HG02852 (cell line): ENCODE data around the gene MINAR2.
A peak's percentile ranks its signal among the peaks of the same experiment; 100 is the strongest.

Experiments used
- ATAC-seq: cut with Tn5 transposase; IDR thresholded peaks from one replicate; pipeline ENCODE4 v1.9.1; 2021; ENCODE audit warnings: mild to moderate bottlenecking, moderate library complexity; ENCODE audit not compliant: unreplicated experiment

Gene MINAR2

DNA sequence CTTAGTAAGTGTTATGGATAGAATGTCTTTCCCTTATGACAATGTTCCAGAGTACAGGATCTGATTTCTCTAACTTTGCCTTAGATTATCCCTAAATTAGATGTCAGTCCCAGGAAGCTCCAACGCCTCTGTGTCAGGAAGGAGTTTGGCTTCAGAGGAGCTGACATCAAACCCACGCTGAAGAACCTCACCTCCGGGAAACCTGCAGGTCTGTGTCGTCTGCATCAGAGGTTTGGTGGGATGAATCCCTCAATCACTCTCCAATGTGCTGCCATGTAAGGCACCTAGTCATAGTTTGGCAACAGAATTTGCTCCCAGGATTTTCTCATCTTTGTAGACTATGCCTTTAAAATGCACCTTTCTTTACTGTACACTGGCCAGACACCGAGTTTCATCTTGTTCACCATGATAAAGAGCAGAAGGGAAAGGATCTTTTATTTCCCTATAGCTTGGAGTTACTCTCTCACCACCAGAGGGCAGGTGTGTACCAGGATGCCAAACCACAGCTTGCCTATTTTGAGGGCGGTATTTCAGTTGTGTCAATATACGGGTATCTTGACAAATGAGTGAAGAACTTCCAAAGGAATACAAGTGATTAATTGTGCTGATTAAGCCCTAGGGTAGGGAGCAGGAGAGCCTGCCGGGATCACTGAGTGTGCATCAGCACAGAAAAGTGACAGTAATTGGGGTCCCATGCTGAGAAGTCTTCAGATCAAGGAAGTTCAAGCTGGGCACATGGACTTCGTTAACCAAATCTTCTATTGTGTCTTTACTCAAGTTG lies 23.4 kb downstream of the MINAR2 start:
- peak; percentile 69 for ATAC-seq

- no peak for ATAC-seq
Observed at GRCh38 chr5:129773376-129773775, 25.5 kb downstream of the MINAR2 start.

GRCh38 chr5:129781594-129781993 lies 33.7 kb downstream of the MINAR2 start:
- no peak for ATAC-seq

- ATAC-seq = no peak
Observed at GRCh38 chr5:129803403-129803802, 55.5 kb downstream of the MINAR2 start.

- no peak for ATAC-seq
Observed at GRCh38 chr5:129804705-129805104, 56.8 kb downstream of the MINAR2 start.

DNA sequence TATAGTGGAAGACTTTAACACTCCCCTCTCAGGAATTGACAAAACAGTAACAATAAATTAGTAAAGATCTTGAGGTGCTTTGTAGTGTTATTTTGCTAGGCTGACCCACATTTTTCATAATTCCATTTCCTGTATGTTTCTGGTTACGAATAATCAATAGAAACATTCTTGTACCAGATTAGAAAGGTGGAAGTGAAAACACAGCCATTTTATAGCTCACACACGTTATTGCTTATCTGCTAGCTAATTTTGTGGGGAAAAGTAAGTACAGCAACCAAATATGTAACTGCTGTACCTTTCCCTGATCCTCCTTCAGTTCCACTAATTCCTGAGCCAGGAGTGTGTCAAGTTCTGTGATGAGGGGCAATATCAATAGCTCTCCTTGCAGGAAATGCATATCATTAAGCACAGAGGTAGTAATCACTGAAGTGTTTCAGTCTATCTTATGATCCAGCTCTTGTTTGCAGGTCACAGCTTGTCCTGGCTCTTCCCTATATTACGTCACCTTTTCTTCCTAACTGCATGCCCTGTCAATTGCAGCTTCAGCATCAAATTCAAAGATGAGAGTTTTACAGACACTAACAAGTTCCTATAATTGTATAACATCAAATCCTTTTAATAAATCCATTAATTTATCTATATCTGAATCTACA lies 59.4 kb downstream of the MINAR2 start:
- ATAC-seq = no peak
